KMS-11 (cell line): ENCODE results near the gene ATXN10.

Source experiments
- H2AFZ ChIP-seq: fragments of 200-600 bp; sonication (generic); 2 replicates; pipeline ENCODE4 v1.6.1; 2016; ENCODE audit warnings: antibody characterized with exemption, mixed run types, low read depth
- H3K27ac ChIP-seq: fragments of 200-600 bp; sonication (generic); 2 replicates; pipeline ENCODE4 v1.6.1; 2016; ENCODE audit warnings: mild to moderate bottlenecking, mixed run types
- H3K27me3 ChIP-seq: fragments of 200-600 bp; sonication (generic); 2 replicates; pipeline ENCODE4 v1.6.1; 2017; ENCODE audit warnings: mild to moderate bottlenecking, low read depth, mixed run types, moderate library complexity; ENCODE audit not compliant: insufficient read depth
- H3K36me3 ChIP-seq: fragments of 200-600 bp; sonication (generic); 2 replicates; pipeline ENCODE4 v1.6.1; 2017; ENCODE audit warnings: mild to moderate bottlenecking, mixed run types; ENCODE audit not compliant: insufficient read depth
- H3K4me1 ChIP-seq: fragments of 200-600 bp; sonication (generic); 2 replicates; pipeline ENCODE4 v1.6.1; 2016; ENCODE audit warnings: mild to moderate bottlenecking, low read depth, mixed run types; ENCODE audit not compliant: poor library complexity, severe bottlenecking
- H3K4me2 ChIP-seq: fragments of 200-600 bp; sonication (generic); 2 replicates; pipeline ENCODE4 v1.7.0; 2016; ENCODE audit warnings: mild to moderate bottlenecking, mixed run types
- H3K4me3 ChIP-seq: fragments of 200-600 bp; sonication (generic); IDR thresholded peaks from 2 replicates; pipeline ENCODE4 v1.6.1; 2017; ENCODE audit warnings: low read depth, low read length, mixed read lengths; ENCODE audit not compliant: insufficient read depth
- H3K79me2 ChIP-seq: fragments of 200-600 bp; sonication (generic); 2 replicates; pipeline ENCODE4 v1.6.1; 2016; ENCODE audit warnings: low read depth, mixed run types; ENCODE audit not compliant: insufficient read depth
- H3K9ac ChIP-seq: fragments of 200-600 bp; sonication (generic); 2 replicates; pipeline ENCODE4 v1.6.1; 2016; ENCODE audit warnings: mild to moderate bottlenecking, mixed run types
- H4K20me1 ChIP-seq: fragments of 200-600 bp; sonication (generic); 2 replicates; pipeline ENCODE4 v1.6.1; 2016; ENCODE audit warnings: mild to moderate bottlenecking, mixed run types; ENCODE audit not compliant: insufficient read depth
- TF ChIP-seq, protein P1 (sequence below): fragments of 200-600 bp; sonication (generic); conservative IDR thresholded peaks from 2 replicates; pipeline ENCODE4 v1.6.1; 2017; ENCODE audit warnings: low read depth, mild to moderate bottlenecking, antibody characterized with exemption, low read length, moderate library complexity, mixed read lengths

The ATXN10 gene

DNA sequence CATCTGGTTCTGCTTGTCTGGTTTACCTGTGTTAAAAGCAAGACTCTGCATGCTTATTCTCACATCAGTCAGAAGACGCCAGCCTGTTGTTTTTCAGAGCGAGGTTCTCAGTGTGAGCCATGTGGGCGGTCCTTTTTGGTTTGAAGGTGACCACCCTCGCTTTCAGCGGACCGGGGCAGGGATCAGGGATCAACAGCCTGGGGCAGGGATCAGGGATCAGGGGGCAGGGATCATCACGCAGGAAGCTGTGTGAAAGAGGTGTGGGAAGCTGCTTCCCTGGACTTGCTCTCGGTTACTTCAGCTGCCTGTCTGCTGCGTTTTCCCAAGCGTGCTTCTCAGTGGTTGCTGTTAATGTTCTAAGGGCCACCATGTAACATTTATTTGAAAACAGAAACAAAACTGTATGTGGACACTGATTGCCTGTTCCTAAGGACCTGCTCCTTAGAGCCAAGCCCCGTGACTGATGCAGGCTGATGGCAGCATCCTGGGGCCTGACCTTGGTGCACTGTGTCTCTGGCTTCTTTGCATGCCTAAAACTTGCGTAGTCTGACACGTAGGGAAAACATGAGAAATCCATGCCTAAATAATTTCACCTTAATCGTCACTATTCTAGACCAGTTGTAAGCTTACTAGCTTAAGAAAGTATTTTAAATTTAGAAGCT is 146.9 kb downstream of the ATXN10 start:
- H3K9ac ChIP-seq: no peak overlapping the region
- H3K4me1 ChIP-seq: peaks cover 11% of the 10 kb centered on the region
- no peaks in the 10 kb centered on the region for H3K27me3 ChIP-seq
- no peaks in the 10 kb centered on the region for H4K20me1 ChIP-seq
- H3K4me3 ChIP-seq: no peak overlapping the region
- no peak overlapping the region for H3K4me2 ChIP-seq
- no peak overlapping the region for H3K27ac ChIP-seq
- no peak overlapping the region for H2AFZ ChIP-seq
- TF ChIP-seq, protein P1, sequence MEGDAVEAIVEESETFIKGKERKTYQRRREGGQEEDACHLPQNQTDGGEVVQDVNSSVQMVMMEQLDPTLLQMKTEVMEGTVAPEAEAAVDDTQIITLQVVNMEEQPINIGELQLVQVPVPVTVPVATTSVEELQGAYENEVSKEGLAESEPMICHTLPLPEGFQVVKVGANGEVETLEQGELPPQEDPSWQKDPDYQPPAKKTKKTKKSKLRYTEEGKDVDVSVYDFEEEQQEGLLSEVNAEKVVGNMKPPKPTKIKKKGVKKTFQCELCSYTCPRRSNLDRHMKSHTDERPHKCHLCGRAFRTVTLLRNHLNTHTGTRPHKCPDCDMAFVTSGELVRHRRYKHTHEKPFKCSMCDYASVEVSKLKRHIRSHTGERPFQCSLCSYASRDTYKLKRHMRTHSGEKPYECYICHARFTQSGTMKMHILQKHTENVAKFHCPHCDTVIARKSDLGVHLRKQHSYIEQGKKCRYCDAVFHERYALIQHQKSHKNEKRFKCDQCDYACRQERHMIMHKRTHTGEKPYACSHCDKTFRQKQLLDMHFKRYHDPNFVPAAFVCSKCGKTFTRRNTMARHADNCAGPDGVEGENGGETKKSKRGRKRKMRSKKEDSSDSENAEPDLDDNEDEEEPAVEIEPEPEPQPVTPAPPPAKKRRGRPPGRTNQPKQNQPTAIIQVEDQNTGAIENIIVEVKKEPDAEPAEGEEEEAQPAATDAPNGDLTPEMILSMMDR: no peak
- 0 out of 2 replicates have a peak, but pooled peaks cover 3% of the 10 kb centered on the region for H3K36me3 ChIP-seq
- no peaks in the 10 kb centered on the region for H3K79me2 ChIP-seq

DNA sequence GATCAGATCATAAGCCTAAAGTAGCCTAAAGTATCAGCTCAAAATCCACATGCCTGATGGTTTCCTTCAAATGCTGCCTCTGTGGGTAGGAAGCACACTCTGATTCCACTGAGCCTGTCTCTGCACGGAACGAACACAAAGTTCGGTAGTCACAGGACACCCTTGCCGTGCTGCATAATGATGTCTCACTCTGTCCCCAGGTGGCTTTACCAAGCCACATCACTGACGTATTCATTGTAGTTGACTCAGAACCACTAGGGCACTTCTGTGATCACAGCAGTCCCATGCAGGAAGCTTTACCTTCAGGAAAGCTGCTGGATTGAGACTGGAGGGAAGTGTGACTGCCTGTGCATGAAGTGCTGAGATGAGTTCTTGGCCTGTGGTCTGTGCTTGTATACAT is 147.7 kb downstream of the ATXN10 start:
- TF ChIP-seq, protein P1: no peak
- no peak overlapping the region for H3K4me2 ChIP-seq
- H3K9ac ChIP-seq: no peak overlapping the region
- H3K36me3 ChIP-seq: 0 out of 2 replicates have a peak, but pooled peaks cover 3% of the 10 kb centered on the region
- H2AFZ ChIP-seq: no peak overlapping the region
- peaks cover 11% of the 10 kb centered on the region for H3K4me1 ChIP-seq
- no peak overlapping the region for H3K27ac ChIP-seq
- H4K20me1 ChIP-seq: no peaks in the 10 kb centered on the region
- H3K27me3 ChIP-seq: no peaks in the 10 kb centered on the region
- H3K4me3 ChIP-seq: no peak overlapping the region
- H3K79me2 ChIP-seq: no peaks in the 10 kb centered on the region

DNA sequence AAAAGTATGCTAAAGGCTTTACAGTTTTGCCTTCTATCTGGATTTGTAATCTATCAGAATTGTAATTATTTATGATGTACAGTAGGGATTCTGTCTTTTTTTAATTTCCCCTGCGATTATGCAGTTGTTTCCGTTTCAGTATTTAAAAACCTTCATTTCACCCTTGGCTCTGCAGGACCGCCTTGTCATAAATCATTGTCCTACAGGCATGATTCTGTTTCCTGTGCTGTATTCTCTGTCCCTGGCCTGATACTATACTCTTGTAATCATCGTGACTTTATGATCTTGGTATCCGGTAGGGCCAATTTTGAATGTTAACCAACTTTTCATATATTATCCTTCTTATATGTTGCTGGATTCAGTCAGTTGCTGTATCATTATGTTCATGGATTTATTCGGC is 151.7 kb downstream of the ATXN10 start:
- H3K79me2 ChIP-seq: no peaks in the 10 kb centered on the region
- H3K9ac ChIP-seq: no peak overlapping the region
- H4K20me1 ChIP-seq: no peaks in the 10 kb centered on the region
- no peak overlapping the region for H3K27ac ChIP-seq
- no peaks in the 10 kb centered on the region for H3K27me3 ChIP-seq
- H3K4me3 ChIP-seq: no peak overlapping the region
- no peak overlapping the region for H3K4me2 ChIP-seq
- no peak overlapping the region for H2AFZ ChIP-seq
- no peaks in the 10 kb centered on the region for H3K36me3 ChIP-seq
- TF ChIP-seq, protein P1: no peak
- H3K4me1 ChIP-seq: peaks cover 1% of the 10 kb centered on the region

DNA sequence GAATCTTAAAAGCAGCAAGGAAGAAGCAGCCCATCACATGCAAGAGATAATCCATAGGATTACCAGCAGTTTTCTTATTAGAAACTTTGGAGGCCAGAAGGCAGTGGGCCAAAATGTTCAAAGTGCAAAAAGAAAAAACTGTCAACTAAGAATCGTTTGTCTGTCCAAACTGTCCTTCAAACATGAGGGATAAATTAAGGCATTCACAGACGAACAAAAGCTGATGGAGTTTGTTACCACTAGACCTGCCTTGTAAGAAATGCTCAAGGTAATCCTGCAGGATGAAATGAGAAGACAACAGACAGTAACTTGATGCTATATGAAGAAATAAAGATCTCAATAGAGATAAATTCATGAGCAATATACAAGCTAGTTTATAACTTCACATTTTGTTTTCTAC is 154.9 kb downstream of the ATXN10 start:
- no peak overlapping the region for H3K4me3 ChIP-seq
- no peaks in the 10 kb centered on the region for H3K79me2 ChIP-seq
- H3K27me3 ChIP-seq: no peaks in the 10 kb centered on the region
- no peak overlapping the region for H3K27ac ChIP-seq
- TF ChIP-seq, protein P1: no peak
- no peaks in the 10 kb centered on the region for H3K36me3 ChIP-seq
- no peaks in the 10 kb centered on the region for H3K4me1 ChIP-seq
- no peaks in the 10 kb centered on the region for H4K20me1 ChIP-seq
- no peak overlapping the region for H2AFZ ChIP-seq
- no peak overlapping the region for H3K4me2 ChIP-seq
- no peak overlapping the region for H3K9ac ChIP-seq
